ENCODE measurements around the gene CFAP65. TPM values are rescaled to one million over a fixed set of nuclear protein-coding genes. Genes with fewer than 3 reads are reported as not detected.

CFAP65 gene
- total RNA-seq, 1 experiment from 2014 or later = 0.34 TPM

DNA sequence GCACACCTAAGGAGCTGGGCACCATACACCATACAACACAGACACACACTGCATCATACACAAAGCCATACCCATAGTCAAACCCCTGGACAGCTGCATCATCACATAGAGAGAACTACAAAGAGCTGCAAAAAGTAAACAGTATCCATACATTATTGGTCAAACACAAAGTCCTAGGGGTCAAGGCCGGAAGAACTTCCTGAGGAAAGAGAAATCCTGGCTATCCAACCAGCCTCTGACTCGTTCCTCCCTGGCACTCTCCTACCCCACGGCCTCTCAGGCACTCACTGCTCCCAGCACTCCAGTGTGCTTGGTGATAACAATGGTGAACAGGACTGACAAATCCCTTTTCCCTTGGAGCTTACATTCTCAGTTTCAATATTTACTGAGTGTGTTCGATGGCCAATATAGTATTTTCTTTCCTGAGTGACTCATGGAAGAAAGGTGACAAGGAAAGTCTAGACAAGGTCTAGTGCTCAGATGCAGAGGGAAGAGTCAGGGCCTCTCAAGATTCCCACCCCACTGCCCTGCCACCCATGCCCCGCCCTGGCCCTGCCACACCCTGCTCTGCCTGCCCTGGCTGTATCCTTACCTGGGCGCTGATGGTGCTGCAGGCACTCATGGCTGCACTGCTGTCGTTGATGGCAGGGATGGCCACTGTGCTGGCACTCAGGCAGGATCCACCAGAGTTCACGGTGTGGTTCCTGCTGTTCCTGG, 3.4 kb downstream of the CFAP65 start:
- intact Hi-C loops (cut with micrococcal nuclease; ENCODE audit: unreplicated experiment) = no loop called here
- Mint-ChIP-seq H3K9me3 (ENCODE audit: unreplicated experiment) (no peaks in the 10 kb centered on the region), H3K27me3 (ENCODE audit: insufficient read depth, unreplicated experiment) (peaks cover 15% of the 10 kb centered on the region), H3K4me3 (ENCODE audit: unreplicated experiment) (no peak overlapping the region), H3K4me1 (ENCODE audit: low read depth, unreplicated experiment) (no peaks in the 10 kb centered on the region), H3K27ac (ENCODE audit: unreplicated experiment) (no peak overlapping the region), H3K36me3 (ENCODE audit: insufficient read depth, unreplicated experiment) (no peaks in the 10 kb centered on the region)
- BruUV-seq (replicated peaks) = no TSS peak
- Histone ChIP-seq H3K27me3 (replicated peaks; ENCODE audit: control insufficient read depth, insufficient read depth, low read length) (no peaks in the 10 kb centered on the region), H3K4me1 (0 out of 2 replicates have a peak, but pooled peaks cover 5% of the 10 kb centered on the region), H3K9me3 (no peaks in the 10 kb centered on the region), H3K36me3 (ENCODE audit: control insufficient read depth, insufficient read depth, low read length) (no peaks in the 10 kb centered on the region), H3K4me3 (ENCODE audit: low read depth, low read length) (no peak overlapping the region)
- ChIA-PET CTCF (interaction anchor here (0.9 to 1.4 kb wide), 2 partner anchors 10 to 117 kb away, joined by 3 to 7 read pairs; no protein-coding TSS in a partner anchor), POLR2A (no interaction called here)
- DNase-seq = peak in 1 of 2 experiments; percentile 34
- TF ChIP-seq, protein P1, sequence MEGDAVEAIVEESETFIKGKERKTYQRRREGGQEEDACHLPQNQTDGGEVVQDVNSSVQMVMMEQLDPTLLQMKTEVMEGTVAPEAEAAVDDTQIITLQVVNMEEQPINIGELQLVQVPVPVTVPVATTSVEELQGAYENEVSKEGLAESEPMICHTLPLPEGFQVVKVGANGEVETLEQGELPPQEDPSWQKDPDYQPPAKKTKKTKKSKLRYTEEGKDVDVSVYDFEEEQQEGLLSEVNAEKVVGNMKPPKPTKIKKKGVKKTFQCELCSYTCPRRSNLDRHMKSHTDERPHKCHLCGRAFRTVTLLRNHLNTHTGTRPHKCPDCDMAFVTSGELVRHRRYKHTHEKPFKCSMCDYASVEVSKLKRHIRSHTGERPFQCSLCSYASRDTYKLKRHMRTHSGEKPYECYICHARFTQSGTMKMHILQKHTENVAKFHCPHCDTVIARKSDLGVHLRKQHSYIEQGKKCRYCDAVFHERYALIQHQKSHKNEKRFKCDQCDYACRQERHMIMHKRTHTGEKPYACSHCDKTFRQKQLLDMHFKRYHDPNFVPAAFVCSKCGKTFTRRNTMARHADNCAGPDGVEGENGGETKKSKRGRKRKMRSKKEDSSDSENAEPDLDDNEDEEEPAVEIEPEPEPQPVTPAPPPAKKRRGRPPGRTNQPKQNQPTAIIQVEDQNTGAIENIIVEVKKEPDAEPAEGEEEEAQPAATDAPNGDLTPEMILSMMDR (IDR thresholded peaks at IDR 0.05; ENCODE audit: insufficient read depth in 1 of 2, low read depth in 1 of 2, low read length in 1 of 2, severe bottlenecking in 1 of 2, unreplicated experiment in 1 of 2) = no peak

DNA sequence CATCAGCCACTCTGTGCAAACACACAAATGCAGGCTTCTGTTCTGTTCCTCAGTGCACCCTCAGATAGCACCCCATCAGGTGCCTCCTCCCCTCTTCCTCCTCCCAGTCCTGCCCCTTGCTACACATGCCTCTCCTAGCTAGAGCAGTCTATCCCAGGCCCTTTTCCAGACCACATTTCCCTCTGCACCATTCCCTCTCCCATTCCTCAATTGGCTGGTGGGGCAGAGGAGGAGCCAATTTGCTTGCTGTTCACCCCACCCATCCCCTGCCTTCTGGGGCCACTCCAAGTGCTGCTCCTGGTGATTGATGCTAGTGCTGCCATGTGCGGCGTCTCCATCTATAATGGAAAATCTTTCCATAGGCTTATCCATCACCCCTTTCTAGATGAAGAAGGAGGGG, 5.4 kb downstream of the CFAP65 start:
- peak in 1 of 2 experiments; percentile 14 for DNase-seq
- no peak overlapping the region for H3K4me3 ChIP-seq (ENCODE audit: low read depth, low read length)
- TF ChIP-seq, protein P1 (IDR thresholded peaks at IDR 0.05; ENCODE audit: insufficient read depth in 1 of 2, low read depth in 1 of 2, low read length in 1 of 2, severe bottlenecking in 1 of 2, unreplicated experiment in 1 of 2) = no peak
- ChIA-PET CTCF (interaction anchor here (0.9 kb wide), 1 partner anchor 84 kb away, joined by 5 read pairs; no protein-coding TSS in a partner anchor), POLR2A (no interaction called here)
- H3K27me3 ChIP-seq (replicated peaks; ENCODE audit: control insufficient read depth, insufficient read depth, low read length) = no peaks in the 10 kb centered on the region
- no peak overlapping the region for H3K4me3 Mint-ChIP-seq (ENCODE audit: unreplicated experiment)
- H3K27ac Mint-ChIP-seq (ENCODE audit: unreplicated experiment) = no peak overlapping the region
- no peaks in the 10 kb centered on the region for H3K4me1 Mint-ChIP-seq (ENCODE audit: low read depth, unreplicated experiment)
- H3K9me3 ChIP-seq = no peaks in the 10 kb centered on the region
- H3K36me3 Mint-ChIP-seq (ENCODE audit: insufficient read depth, unreplicated experiment) = no peaks in the 10 kb centered on the region
- intact Hi-C loops (cut with micrococcal nuclease; ENCODE audit: unreplicated experiment) = no loop called here
- no peaks in the 10 kb centered on the region for H3K36me3 ChIP-seq (ENCODE audit: control insufficient read depth, insufficient read depth, low read length)
- no peaks in the 10 kb centered on the region for H3K9me3 Mint-ChIP-seq (ENCODE audit: unreplicated experiment)
- no peaks in the 10 kb centered on the region for H3K4me1 ChIP-seq
- H3K27me3 Mint-ChIP-seq (ENCODE audit: insufficient read depth, unreplicated experiment) = peaks cover 14% of the 10 kb centered on the region
- no TSS peak for BruUV-seq (replicated peaks)

DNA sequence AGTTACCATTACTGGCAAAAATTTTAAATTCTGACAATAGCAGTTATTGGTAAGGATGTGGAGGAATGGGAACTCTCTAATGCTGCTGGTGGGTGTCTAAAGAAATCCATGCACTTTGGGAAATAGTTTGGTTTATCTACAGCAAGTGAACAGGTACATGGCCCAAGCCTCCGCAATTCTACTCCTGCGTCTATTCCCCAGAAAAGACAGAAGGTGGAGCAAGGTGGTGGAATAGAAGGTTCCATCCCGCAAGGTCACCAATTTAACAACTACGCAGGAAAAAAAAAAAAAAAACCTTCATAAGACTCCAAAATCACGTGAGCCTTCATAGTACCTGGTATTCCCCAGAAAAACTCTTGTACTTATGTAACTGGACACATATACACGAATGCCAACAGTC, 6.5 kb downstream of the CFAP65 start:
- BruUV-seq (replicated peaks) = no TSS peak

More for the DNA sequence above, 6.5 kb downstream of the CFAP65 start:
- DNase-seq = peak in 1 of 2 experiments; percentile 25
- H3K9me3 ChIP-seq = no peaks in the 10 kb centered on the region
- no peaks in the 10 kb centered on the region for H3K9me3 Mint-ChIP-seq (ENCODE audit: unreplicated experiment)
- TF ChIP-seq, protein P1 (IDR thresholded peaks at IDR 0.05; ENCODE audit: insufficient read depth in 1 of 2, low read depth in 1 of 2, low read length in 1 of 2, severe bottlenecking in 1 of 2, unreplicated experiment in 1 of 2) = peak; percentile 10 to 38
- H3K27ac Mint-ChIP-seq (ENCODE audit: unreplicated experiment) = no peak overlapping the region
- intact Hi-C loops (cut with micrococcal nuclease; ENCODE audit: unreplicated experiment) = no loop called here
- H3K27me3 ChIP-seq (replicated peaks; ENCODE audit: control insufficient read depth, insufficient read depth, low read length) = no peaks in the 10 kb centered on the region
- peaks cover 11% of the 10 kb centered on the region for H3K27me3 Mint-ChIP-seq (ENCODE audit: insufficient read depth, unreplicated experiment)
- H3K36me3 Mint-ChIP-seq (ENCODE audit: insufficient read depth, unreplicated experiment) = no peaks in the 10 kb centered on the region
- H3K4me3 Mint-ChIP-seq (ENCODE audit: unreplicated experiment) = no peak overlapping the region
- H3K4me1 Mint-ChIP-seq (ENCODE audit: low read depth, unreplicated experiment) = peaks cover 3% of the 10 kb centered on the region
- H3K36me3 ChIP-seq (ENCODE audit: control insufficient read depth, insufficient read depth, low read length) = no peaks in the 10 kb centered on the region
- H3K4me3 ChIP-seq (ENCODE audit: low read depth, low read length) = no peak overlapping the region
- POLR2A ChIA-PET = no interaction called here
- CTCF ChIA-PET = interaction anchor here (0.7 kb wide), 1 partner anchor 9 kb away, joined by 8 read pairs; no protein-coding TSS in a partner anchor
- H3K4me1 ChIP-seq = no peaks in the 10 kb centered on the region
